Body of pancreas (tissue), 4 donors: ENCODE results near the gene MALT1.

Experiments used
- POLR2A ChIP-seq, 3 donors: fragments of 450-650 bp; IDR thresholded peaks; one replicate each; pipeline ENCODE4 v1.6.1; 2016; ENCODE audit warnings: antibody characterized with exemption in 3 of 3, mild to moderate bottlenecking in 2 of 3
- TF ChIP-seq, protein P1 (sequence below), 7 experiments: fragments of 450-650 bp in 4 of 7; fragments of 200-600 bp in 3 of 7; sonication (generic) in 3 of 7; IDR thresholded peaks; one replicate each; pipeline ENCODE4 v1.5.1; 2016 to 2019; ENCODE audit warnings: antibody characterized with exemption in 7 of 7

DNA sequence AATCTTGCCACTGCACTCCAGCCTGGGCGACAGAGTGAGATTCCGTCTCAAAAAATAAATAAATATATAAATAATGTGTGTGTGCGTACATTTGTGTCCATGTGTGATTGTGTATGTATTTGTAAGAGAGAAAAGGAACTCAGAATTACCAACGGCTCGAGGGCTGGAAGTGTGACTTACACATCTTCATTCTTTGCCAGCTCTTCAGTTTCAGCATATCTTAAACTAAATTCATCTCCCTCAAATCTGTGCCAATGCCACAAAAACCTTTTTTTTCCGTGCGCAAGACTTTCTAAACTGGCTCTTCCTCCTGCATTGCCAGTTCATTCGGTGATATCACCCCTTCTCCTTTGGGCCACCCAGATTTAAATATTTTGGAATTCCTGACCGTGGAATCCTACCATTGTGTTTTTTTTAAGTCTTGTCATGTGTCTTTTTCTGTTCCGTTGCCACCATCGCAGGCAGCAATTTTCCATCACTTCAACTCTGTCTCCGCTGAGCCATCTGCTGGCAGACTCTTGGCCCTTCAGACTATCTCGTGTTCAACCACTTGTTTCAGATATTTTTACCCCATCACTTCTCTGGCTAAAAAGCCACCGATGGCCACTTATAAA, 116.4 kb downstream of the MALT1 start:
- TF ChIP-seq, protein P1, sequence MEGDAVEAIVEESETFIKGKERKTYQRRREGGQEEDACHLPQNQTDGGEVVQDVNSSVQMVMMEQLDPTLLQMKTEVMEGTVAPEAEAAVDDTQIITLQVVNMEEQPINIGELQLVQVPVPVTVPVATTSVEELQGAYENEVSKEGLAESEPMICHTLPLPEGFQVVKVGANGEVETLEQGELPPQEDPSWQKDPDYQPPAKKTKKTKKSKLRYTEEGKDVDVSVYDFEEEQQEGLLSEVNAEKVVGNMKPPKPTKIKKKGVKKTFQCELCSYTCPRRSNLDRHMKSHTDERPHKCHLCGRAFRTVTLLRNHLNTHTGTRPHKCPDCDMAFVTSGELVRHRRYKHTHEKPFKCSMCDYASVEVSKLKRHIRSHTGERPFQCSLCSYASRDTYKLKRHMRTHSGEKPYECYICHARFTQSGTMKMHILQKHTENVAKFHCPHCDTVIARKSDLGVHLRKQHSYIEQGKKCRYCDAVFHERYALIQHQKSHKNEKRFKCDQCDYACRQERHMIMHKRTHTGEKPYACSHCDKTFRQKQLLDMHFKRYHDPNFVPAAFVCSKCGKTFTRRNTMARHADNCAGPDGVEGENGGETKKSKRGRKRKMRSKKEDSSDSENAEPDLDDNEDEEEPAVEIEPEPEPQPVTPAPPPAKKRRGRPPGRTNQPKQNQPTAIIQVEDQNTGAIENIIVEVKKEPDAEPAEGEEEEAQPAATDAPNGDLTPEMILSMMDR (IDR thresholded peaks at IDR 0.05) = no peak
- no peak for TF ChIP-seq POLR2A (IDR thresholded peaks at IDR 0.05)
